GM21723 (cell line): ENCODE data around the gene TMEM236.
"Not testable (repeated sequence)": the region's sequence is repeated elsewhere in the genome, so short reads cannot be mapped to it uniquely, and the experiment has no call there.

Experiments used
- ATAC-seq: cut with Tn5 transposase; IDR thresholded peaks from one replicate; pipeline ENCODE4 v1.9.1; 2021; ENCODE audit warnings: mild to moderate bottlenecking, moderate library complexity; ENCODE audit not compliant: unreplicated experiment

Gene TMEM236, protein sequence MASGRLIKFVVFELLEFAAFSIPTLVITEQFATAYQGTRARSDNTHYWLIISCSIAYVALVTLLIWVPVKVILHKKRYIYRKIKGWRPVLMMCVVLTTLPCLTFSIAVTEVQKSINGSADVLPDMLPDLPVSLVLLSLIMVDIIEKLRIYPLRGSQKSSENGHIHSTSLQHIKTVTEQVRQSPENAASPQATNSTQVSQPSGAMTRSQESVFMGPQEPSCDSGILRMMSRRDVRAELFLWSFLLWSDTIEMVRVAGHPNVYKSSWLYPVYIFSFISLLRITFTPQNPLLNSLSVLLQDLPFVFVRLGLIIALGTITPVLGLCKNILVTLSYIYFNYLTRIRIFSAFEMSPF

GRCh38 chr10:17751781-17752445, at the start of gene TMEM236:
TSS of gene TMEM236 (plus strand) at chr10:17752201. CDS start at chr10:17752296, 95 bp downstream.
- ATAC-seq: no peak

- ATAC-seq: no peak
Observed at GRCh38 chr10:17703706-17704105, 48.3 kb upstream of the TMEM236 start.

GRCh38 chr10:17708821-17709220, 43.2 kb upstream of the TMEM236 start:
- ATAC-seq: no peak

DNA sequence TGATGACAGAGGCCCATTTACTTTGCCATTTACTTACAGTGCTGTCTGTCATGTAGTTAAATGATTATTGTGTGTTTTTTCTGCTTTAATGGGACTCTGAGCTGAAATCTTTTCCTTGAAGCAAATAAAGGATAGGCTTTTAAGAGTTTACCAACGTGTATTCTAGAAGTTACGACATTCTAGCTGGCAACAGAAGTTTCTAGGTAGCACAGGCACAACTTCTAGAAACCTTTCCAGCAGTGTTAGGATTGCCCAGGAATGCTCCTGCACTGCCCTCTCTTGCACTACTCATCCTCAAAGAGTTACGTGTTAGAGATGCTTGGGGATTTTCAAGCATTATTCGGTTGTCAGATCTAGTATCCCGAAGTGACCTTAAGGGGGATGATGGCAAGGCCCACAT, 42.5 kb upstream of the TMEM236 start:
- no peak for ATAC-seq

DNA sequence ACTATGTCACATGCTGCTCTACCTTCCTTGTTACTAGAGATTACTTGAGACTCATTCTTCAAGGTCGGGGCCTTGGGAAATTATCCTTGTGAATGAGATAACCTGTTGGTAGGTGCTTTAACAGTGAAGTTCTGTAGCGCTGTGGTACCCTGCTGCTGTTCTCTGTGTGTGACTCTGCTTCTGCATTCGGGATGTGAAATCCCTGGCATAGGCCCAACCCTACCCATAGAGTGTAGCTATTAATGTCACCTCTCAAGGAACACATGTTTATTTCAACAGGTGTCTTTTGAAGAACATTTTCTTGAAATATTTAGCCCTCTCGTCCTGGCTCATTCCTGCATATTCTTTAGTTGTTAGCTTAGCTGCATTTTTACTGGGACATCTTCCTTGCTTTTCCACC, 41.8 kb upstream of the TMEM236 start:
- ATAC-seq: no peak

- ATAC-seq: no peak
Observed at GRCh38 chr10:17712053-17712452, 39.9 kb upstream of the TMEM236 start.

DNA sequence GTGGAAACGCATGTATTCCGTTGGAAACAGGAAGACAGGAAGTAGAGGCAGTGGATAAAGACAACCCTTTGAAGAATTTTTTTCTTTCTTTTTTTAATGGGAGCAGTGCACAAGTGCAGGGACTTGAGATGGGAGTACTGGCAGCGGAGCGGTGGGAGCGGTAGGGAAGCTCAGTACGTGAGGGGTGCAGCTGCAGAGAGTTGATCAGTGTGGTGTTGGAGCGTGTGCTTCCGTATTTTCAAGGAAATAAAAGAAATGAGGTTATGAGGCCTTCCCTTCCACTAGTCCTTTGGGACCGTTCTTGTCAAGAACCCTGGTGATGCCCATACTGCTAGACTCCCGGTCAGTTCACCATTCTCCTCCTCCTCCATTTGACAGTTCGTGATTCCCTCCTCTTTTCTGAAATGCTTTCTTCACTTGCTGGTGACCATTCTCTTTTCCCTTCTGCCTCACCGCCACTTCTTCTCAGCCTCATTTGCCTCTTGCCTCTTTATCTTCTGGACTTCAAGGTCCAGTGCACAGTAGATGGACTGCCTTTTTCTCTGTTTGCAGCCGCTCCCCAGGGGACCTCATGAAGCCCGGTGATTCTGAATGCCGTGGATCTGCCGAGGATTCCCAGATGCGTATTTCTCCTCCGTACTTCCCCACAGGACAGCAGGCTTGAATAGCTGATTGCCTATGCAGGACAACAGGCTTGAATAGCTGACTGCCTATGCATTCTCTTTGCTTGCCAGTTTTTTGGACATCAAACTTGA, 39.1 kb upstream of the TMEM236 start:
- no peak for ATAC-seq

GRCh38 chr10:17713758-17714157, 38.2 kb upstream of the TMEM236 start:
- no peak for ATAC-seq

DNA sequence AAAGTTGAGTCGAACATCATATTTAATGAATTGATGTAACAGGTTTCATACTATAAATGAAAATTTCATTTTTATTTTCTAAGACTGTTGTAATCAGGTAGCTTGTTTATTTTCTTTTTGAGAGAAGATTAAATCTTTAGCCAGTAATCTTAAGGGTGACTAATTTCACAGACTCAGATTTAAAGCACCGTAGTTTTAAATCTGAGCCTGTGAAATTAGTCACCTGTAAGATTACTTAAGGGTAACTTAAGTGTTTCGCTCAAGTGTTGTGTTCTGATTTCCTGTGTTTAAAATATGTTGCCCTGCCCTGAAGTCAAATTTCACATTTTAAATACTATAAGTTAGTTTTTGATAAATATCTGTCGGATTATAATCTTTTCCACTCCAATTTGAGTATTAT, 35.8 kb upstream of the TMEM236 start:
- ATAC-seq: no peak

GRCh38 chr10:17722317-17723014, 29.5 kb upstream of the TMEM236 start:
- ATAC-seq: not testable (repeated sequence)

- no peak for ATAC-seq
Observed at GRCh38 chr10:17725703-17726102, 26.3 kb upstream of the TMEM236 start.

GRCh38 chr10:17729630-17730029, 22.4 kb upstream of the TMEM236 start:
- no peak for ATAC-seq

DNA sequence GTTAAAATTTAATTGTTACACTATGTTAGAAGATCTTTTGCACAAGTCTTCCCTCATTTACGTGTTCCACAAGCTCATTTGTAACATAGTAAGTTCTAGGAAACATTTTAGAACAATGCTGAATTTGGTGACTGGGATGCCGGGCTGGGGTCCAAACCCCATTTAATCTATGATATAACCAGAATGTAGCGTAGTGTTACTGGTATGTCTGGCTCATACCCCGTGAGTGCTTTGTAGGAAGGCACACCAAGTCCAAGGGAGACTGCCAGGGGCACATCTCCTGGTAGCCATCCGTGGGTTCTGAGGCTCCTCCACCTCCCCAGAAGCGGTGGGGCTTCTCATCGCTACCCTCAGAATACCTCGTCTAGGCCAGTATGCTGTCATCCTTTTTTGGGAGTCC, 21.3 kb upstream of the TMEM236 start:
- ATAC-seq: no peak

GRCh38 chr10:17731331-17732020, 20.5 kb upstream of the TMEM236 start:
- ATAC-seq: no peak

DNA sequence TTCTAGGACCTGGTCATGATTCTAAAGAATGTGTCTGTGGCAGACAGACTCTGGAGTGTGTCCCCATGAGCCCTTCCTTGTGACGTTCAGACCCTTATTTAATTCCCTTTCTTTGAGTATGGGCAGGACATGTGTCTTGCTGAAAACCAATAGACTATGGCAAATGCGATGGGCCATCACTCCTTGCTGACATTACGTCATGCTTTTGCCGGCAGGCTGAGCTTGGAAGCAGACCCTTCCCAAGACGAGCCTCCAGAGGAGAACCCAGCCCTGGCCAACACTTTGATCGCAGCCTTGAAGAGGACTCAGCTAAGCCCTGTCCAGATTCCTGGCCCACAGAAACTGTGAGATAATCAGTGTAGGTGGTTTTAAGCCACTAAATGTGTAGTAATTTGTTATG, 18.4 kb upstream of the TMEM236 start:
- no peak for ATAC-seq

DNA sequence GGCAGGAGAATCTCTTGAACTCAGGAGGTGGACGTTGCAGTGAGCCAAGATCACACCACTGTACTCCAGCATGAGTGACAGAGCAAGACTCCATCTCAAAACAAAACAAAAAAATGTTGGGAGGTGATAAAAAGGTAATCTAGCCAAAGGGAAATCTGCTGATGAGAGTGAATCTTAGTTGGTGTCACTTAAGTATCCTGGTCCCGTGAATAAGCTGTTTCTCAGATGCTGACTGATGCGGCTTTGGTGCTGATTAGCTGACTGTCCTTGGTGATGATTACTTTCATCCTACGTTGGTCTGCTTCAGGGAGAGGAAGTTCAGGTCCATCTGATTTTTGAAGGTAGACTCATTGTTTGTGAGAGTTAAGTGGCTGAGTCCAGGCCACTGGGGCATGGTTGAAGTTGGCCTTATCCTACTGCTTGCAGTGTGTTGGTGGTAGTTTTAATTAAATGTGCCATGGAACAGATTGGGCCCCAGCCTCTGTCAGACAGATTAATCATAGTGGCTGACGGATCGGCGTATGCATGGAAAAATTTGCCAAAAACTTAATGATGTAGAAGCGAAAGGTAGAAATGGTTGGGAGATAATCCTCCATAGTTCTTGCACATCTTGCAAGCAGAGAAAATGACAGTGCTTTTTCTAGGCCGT, 17.4 kb upstream of the TMEM236 start:
- no peak for ATAC-seq

DNA sequence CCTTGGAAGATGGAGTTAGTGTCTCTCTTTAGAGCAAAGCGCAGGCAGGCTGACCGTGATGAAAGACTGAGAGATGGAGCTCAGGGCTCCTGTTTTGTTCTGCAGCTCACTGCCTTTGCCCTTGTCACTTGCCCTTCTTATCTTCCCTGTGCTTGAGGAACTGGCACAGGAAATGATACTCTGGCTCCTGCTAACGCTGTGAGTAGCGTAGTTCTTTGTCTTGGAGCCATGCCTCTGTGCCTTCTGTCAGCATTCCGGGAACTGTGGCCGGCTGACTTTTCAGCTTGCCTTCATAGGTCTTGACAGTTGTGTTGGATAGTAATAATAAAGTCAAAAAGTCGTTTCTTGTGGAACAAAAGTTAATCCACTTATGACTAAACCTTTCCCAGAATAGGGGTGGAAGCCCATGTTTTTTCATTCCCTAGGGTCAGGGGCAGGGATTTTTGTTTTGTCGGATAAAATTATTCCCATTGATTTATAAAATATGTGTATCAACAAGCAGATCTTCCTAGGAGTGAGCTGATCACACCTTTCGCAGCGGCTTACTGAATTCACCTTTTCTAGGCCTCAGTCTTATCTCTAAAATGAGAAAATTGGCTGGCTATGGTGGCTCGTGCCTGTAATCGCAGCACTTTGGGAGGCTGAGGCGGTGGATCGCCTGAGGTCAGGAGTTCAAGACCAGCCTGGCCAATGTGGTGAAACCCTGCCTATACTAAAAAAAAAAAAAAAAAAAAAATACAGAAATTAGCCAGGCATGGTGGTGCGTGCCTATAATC, 16.6 kb upstream of the TMEM236 start:
- ATAC-seq: no peak

- ATAC-seq: no peak
Observed at GRCh38 chr10:17736223-17736622, 15.8 kb upstream of the TMEM236 start.
